ENCODE results near the gene TRABD.
"Not testable (repeated sequence)": the region's sequence is repeated elsewhere in the genome, so short reads cannot be mapped to it uniquely, and the experiment has no call there.

TRABD gene

DNA sequence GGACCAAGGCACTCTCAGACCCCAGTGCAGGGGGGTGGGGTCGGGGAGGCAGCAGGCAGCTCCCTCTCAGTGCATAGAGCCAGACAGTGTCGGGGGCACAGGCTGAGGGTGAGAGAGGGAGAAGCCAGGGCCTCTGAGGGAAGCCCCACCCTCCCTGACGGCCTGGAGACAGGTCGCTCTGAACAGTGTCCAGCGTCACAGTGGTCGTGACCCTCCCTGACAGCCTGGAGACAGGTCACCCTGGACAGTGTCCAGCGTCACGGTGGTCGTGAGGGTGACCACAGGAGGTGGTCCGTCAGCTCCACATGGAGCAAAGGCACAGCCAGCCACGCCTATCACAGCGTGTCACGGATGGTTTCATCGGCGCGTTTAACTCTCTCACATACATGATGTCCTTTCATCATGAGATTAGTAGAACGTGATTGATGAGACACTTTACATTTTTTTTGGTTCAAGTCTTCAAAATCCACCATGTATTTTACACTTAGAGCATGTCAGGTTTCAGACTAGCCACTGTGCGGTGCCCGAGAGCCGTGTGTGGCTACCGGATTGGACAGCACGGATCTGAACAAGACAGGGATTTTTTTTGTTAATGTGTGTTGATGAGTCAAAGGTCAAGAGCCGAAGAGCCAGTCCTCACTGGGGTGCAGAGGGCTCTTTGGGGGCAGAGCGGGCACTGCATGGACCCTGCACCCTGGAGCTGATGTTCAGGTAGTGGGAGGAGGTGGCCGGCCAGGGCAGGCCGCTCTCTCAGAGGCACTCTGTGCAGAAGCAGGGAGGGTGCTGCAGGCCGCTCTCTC lies 39.1 kb upstream of the TRABD start:
- DNase-seq (ENCODE audit: low spot score) = no peak
- TF ChIP-seq, protein P1, sequence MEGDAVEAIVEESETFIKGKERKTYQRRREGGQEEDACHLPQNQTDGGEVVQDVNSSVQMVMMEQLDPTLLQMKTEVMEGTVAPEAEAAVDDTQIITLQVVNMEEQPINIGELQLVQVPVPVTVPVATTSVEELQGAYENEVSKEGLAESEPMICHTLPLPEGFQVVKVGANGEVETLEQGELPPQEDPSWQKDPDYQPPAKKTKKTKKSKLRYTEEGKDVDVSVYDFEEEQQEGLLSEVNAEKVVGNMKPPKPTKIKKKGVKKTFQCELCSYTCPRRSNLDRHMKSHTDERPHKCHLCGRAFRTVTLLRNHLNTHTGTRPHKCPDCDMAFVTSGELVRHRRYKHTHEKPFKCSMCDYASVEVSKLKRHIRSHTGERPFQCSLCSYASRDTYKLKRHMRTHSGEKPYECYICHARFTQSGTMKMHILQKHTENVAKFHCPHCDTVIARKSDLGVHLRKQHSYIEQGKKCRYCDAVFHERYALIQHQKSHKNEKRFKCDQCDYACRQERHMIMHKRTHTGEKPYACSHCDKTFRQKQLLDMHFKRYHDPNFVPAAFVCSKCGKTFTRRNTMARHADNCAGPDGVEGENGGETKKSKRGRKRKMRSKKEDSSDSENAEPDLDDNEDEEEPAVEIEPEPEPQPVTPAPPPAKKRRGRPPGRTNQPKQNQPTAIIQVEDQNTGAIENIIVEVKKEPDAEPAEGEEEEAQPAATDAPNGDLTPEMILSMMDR (IDR thresholded peaks at IDR 0.05; ENCODE audit: extremely low read depth, insufficient read depth, missing control alignments) = no peak
- in situ Hi-C loops (cut with MboI; ENCODE audit: low pct_unique_long_range_greater_than_20kb, low sequenced_read_pairs, unreplicated experiment) = loop anchor here (10.0 kb wide), 1 partner anchor 58 kb away; the partner anchor contains the start of gene SELENOO

DNA sequence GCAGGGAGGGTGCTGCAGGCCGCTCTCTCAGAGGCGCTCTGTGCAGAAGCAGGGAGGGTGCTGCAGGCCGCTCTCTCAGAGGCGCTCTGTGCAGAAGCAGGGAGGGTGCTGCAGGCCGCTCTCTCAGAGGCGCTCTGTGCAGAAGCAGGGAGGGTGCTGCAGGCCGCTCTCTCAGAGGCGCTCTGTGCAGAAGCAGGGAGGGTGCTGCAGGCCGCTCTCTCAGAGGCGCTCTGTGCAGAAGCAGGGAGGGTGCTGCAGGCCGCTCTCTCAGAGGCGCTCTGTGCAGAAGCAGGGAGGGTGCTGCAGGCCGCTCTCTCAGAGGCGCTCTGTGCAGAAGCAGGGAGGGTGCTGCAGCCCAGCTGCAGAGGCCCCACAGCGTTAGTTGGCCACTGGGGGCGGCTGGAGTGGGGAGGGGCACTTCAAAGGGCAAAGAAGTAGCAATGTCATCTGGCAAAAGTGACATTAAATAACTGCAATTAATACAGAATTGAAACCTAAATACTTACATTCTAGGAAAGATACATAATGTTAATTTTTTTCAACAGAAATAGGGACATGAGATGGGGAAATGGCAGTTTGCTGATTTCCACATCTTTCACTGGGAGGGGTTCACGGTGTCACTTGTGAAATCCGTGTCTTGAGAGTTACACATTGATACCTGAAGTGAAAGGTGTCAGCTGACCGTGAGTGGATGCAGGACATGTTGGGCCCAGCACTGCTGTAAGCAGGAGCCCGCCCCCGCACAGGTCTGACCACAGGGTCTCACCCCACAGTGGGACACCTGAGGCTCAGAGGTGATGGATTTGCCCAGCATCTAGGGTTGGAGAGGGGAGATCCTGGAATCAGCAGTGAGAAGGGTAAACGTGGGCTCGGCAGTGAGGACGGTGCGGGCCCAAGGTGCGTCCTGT lies 38.2 kb upstream of the TRABD start:
- in situ Hi-C loops (cut with MboI; ENCODE audit: low pct_unique_long_range_greater_than_20kb, low sequenced_read_pairs, unreplicated experiment) = loop anchor here (10.0 kb wide), 1 partner anchor 57 kb away; the partner anchor contains the start of gene SELENOO
- DNase-seq (ENCODE audit: low spot score) = not testable (repeated sequence)

DNA sequence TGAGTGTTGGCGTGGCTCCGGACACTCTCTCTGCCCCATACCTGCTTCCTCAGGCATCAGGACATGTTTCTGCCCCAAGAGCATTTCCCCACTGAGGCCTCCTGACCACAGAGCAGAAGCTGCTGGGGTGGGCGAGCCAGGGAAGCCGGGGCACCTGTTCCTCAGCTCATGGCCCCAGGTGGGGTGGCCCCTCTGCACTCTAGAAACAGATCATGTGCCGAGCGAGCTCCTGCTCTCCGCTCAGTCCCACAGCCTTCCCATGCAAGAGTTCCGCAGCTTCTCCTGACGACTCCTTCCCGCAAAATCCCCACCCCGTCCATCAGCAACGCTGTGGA lies 37.6 kb upstream of the TRABD start:
- no peak for DNase-seq (ENCODE audit: low spot score)
- TF ChIP-seq, protein P1 (IDR thresholded peaks at IDR 0.05; ENCODE audit: extremely low read depth, insufficient read depth, missing control alignments) = no peak
- in situ Hi-C loops (cut with MboI; ENCODE audit: low pct_unique_long_range_greater_than_20kb, low sequenced_read_pairs, unreplicated experiment) = loop anchor here (10.0 kb wide), 1 partner anchor 57 kb away; the partner anchor contains the start of gene SELENOO

DNA sequence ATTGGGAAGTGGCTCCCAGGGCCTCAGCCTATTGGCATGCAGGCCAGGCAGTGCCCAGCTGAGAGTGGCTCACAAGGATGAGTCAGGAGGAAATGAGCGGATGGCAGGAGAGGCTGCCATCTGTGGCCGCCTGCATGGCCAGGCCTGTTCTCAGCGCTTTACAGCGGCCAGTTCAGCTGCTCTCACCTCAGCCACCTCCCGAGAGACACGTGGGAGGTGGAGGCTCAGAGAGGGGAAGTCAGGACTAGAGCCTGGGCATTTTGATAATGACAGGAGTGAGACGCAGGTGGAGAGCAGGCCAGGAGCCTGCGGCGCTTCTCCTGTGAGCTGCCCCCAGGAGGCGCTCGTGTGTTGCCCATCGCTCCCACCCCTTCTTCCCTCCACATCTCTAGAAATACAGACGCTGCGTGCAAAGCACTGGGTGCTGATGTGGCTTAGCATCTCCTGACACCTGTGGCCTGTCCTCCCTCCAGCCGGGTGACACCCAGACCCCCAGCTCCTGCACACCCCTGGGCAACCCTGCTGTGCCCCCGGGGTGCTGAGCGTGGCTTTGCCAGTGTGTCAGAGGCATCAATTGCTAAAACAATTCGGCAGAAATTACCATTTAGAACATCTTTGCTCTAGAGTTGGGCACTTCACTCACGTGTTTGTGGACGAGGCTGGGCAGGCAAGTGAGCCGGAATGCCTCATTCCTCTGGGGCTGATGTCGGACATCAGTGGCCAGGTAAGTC lies 36.6 kb upstream of the TRABD start:
- in situ Hi-C loops (cut with MboI; ENCODE audit: low pct_unique_long_range_greater_than_20kb, low sequenced_read_pairs, unreplicated experiment) = loop anchor here (10.0 kb wide), 1 partner anchor 56 kb away; the partner anchor contains the start of gene SELENOO
- TF ChIP-seq, protein P1 (IDR thresholded peaks at IDR 0.05; ENCODE audit: extremely low read depth, insufficient read depth, missing control alignments) = peak; percentile 93
- peak; percentile 95 for DNase-seq (ENCODE audit: low spot score)

DNA sequence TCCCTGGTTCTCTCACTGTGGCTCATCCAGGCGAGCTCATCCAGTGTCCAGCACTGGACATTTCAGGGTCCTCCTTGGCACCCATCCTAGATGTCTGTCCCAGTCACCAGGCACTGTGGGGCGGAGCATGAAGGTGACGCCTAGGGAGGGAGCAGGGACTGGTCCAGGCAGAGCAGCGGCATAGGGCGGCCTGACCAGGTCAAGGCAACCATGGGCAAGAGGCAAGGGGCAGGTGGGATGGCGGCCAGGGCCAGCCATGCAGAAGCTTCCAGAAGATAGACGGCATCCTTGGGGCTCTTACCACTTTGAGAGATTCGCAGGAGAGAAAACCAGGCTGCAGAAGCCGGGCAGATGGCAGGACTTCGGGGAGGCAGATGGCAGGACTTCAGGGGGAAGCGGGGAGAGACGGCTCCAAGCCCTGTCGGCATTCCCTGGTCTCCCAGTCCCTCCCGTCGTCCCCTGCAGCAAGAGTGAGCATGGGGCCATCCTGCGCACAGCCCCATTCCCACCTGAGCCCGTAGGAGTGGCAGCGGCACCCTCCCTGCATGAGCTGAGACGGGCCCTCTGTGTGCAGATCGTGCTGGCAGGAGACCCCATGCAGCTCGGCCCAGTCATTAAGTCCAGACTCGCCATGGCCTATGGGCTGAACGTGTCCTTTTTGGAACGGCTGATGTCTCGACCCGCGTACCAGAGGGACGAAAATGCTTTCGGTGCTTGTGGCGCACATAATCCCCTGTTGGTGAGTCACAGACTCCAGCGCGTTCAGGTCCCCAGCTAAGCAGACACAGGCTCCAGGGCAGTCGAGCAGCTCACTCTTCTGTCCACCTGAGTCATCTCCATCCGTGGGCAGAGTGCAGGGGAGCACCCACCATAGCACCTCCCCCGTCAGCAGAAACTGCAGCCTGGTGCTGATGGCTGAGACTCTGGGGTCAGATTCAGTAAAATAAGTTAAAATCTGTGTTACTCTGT lies 35.3 kb upstream of the TRABD start:
- in situ Hi-C loops (cut with MboI; ENCODE audit: low pct_unique_long_range_greater_than_20kb, low sequenced_read_pairs, unreplicated experiment) = no loop called here
- TF ChIP-seq, protein P1 (IDR thresholded peaks at IDR 0.05; ENCODE audit: extremely low read depth, insufficient read depth, missing control alignments) = no peak
- no peak for DNase-seq (ENCODE audit: low spot score)
